ENCODE data around the gene ZYG11A. TPM values are rescaled to one million over a fixed set of nuclear protein-coding genes. Genes with fewer than 3 reads are reported as not detected.

Gene ZYG11A
- total and polyA plus RNA-seq, 2 donors (not counting 3 experiments of a cell fraction or from before 2014, with no cell fraction given): 0.40 to 2.1 TPM

DNA sequence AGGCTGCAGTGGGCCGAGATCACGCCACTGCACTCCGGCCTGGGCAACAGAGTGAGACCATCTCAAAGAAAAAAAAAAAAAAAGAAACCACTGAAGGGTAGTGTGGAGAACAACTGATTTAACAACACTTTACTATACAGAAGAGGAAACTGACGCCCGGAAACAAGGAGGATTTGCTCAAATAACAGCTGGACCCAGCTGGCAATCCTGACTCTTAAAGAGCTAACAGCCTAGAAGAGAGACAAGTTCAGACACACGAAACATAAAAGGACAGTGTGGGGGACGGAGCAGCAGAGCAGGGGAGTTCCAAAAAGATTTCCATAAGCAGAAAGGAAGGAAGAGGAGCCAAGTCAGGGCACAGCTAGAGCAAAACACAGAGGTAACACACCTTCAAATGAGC lies 74.6 kb downstream of the ZYG11A start:
- intact Hi-C loops (cut with micrococcal nuclease): no loop called here
- H3K9me3 ChIP-seq (replicated peaks; ENCODE audit: control insufficient read depth, insufficient read depth, low read length): no peaks in the 10 kb centered on the region

More for the DNA sequence above, 74.6 kb downstream of the ZYG11A start:
- no peaks in the 10 kb centered on the region for H3K79me2 ChIP-seq (ENCODE audit: control insufficient read depth, insufficient read depth, low read length)
- DNase-seq (ENCODE audit: low read depth, low spot score): no peak
- H3K27me3 ChIP-seq (ENCODE audit: control insufficient read depth in 2 of 2, insufficient read depth in 2 of 2, low read length in 2 of 2): no peaks in the 10 kb centered on the region
- H3K36me3 ChIP-seq (ENCODE audit: control insufficient read depth in 2 of 2, extremely low read depth in 1 of 2, insufficient read depth in 2 of 2, low read length in 2 of 2): no peaks in the 10 kb centered on the region
- no TSS peak for BruUV-seq (replicated peaks)
- no peak overlapping the region for H2AFZ ChIP-seq (ENCODE audit: low read depth, low read length)
- no peaks in the 10 kb centered on the region for H4K20me1 ChIP-seq (replicated peaks; ENCODE audit: control insufficient read depth, extremely low read depth, insufficient read depth, low read length)
- FAIRE-seq: no peak
- H3K9me1 ChIP-seq (replicated peaks; ENCODE audit: control insufficient read depth, extremely low read depth, insufficient read depth, low read length): no peaks in the 10 kb centered on the region
- CTCF ChIA-PET: no interaction called here
- POLR2A ChIA-PET: interaction anchor here (0.5 to 0.7 kb wide), 2 partner anchors 229 to 661 kb away, joined by 3 to 4 read pairs; no protein-coding TSS in a partner anchor
- dilution Hi-C loops (cut with MboI; ENCODE audit: extremely low pct_ligation_motif_present, low sequenced_read_pairs): no loop called here
- no peaks in the 10 kb centered on the region for H3K4me1 ChIP-seq (ENCODE audit: control insufficient read depth, extremely low read depth, insufficient read depth, low read length)
- no peak overlapping the region for H3K9ac ChIP-seq (replicated peaks; ENCODE audit: extremely low read depth, insufficient read depth, low read length)
- no peak overlapping the region for H3K27ac ChIP-seq (ENCODE audit: insufficient read depth, low read depth, low read length)
- TF ChIP-seq, protein P1, sequence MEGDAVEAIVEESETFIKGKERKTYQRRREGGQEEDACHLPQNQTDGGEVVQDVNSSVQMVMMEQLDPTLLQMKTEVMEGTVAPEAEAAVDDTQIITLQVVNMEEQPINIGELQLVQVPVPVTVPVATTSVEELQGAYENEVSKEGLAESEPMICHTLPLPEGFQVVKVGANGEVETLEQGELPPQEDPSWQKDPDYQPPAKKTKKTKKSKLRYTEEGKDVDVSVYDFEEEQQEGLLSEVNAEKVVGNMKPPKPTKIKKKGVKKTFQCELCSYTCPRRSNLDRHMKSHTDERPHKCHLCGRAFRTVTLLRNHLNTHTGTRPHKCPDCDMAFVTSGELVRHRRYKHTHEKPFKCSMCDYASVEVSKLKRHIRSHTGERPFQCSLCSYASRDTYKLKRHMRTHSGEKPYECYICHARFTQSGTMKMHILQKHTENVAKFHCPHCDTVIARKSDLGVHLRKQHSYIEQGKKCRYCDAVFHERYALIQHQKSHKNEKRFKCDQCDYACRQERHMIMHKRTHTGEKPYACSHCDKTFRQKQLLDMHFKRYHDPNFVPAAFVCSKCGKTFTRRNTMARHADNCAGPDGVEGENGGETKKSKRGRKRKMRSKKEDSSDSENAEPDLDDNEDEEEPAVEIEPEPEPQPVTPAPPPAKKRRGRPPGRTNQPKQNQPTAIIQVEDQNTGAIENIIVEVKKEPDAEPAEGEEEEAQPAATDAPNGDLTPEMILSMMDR (IDR thresholded peaks at IDR 0.05; ENCODE audit: extremely low read depth in 1 of 2, insufficient read depth in 1 of 2, low read depth in 1 of 2, low read length in 2 of 2): no peak
- TF ChIP-seq, protein P2, sequence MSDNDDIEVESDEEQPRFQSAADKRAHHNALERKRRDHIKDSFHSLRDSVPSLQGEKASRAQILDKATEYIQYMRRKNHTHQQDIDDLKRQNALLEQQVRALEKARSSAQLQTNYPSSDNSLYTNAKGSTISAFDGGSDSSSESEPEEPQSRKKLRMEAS (IDR thresholded peaks at IDR 0.05; ENCODE audit: insufficient read depth, insufficient read length): no peak
- TF ChIP-seq FOS (IDR thresholded peaks at IDR 0.05; ENCODE audit: borderline replicate concordance, insufficient read depth, low read length) (no peak), POLR2AphosphoS5 (IDR thresholded peaks at IDR 0.05; ENCODE audit: insufficient read depth, low read depth, low read length) (no peak), EZH2 (IDR thresholded peaks at IDR 0.05; ENCODE audit: borderline replicate concordance, low read depth, low read length, severe bottlenecking) (no peak), GATA2 (IDR thresholded peaks at IDR 0.05; ENCODE audit: insufficient read depth, insufficient read length, low read depth, low read length) (no peak), POLR2A (IDR thresholded peaks at IDR 0.05; ENCODE audit: low read depth, low read length) (no peak), JUN (IDR thresholded peaks at IDR 0.05; ENCODE audit: borderline replicate concordance, insufficient read depth, insufficient read length, low read depth) (no peak), MYC (IDR thresholded peaks at IDR 0.05; ENCODE audit: low read depth, low read length) (no peak)
- no peak overlapping the region for H3K4me2 ChIP-seq (ENCODE audit: insufficient read depth, low read length)
- H3K4me3 ChIP-seq (replicated peaks in 1 of 3; ENCODE audit: insufficient read depth in 1 of 3, low read depth in 1 of 3, low read length in 3 of 3): no peak overlapping the region

Measured in endothelial cell of umbilical vein (primary cell).